Ovary (tissue), 3 donors: Measurements from ENCODE around the gene ADRM1.

Experiments
- EP300 ChIP-seq: sonication (generic); formaldehyde crosslinking; IDR thresholded peaks from one replicate; pipeline ENCODE4 v1.6.1; 2017; ENCODE audit warnings: antibody characterized with exemption
- POLR2A ChIP-seq: fragments of 450-650 bp; IDR thresholded peaks from one replicate; pipeline ENCODE4 v1.6.1; 2017; ENCODE audit warnings: antibody characterized with exemption, mild to moderate bottlenecking, moderate library complexity
- TF ChIP-seq, protein P1 (sequence below), 3 donors: fragments of 450-650 bp in 2 of 3; fragments of 200-600 bp in 1 of 3; IDR thresholded peaks; one replicate each; pipeline versions ENCODE4 v1.5.1 to v1.8.0; 2016 to 2022; ENCODE audit warnings: antibody characterized with exemption in 3 of 3, mild to moderate bottlenecking in 1 of 3
- donor health status: DM: no; HTN: no; CAD: no.

DNA sequence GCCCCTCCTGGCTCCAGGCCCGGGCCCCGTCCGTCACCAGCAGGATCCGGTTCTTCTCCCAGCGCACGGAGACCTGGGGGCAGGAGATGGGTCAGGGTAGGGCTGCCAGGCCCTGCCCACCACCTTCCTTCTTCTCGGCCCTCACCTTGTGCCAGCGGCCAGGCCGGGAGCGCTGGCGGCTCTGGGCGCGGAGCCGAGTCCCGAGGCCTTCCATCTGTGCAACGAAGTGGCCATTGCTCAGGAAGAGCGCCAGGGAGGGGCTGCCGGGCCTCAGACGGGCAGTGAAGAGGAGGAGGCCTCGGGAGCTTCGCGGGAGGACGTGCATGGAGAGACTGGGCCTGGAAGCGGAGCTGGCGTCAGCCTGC is 7.9 kb downstream of the ADRM1 start:
- TF ChIP-seq, protein P1, sequence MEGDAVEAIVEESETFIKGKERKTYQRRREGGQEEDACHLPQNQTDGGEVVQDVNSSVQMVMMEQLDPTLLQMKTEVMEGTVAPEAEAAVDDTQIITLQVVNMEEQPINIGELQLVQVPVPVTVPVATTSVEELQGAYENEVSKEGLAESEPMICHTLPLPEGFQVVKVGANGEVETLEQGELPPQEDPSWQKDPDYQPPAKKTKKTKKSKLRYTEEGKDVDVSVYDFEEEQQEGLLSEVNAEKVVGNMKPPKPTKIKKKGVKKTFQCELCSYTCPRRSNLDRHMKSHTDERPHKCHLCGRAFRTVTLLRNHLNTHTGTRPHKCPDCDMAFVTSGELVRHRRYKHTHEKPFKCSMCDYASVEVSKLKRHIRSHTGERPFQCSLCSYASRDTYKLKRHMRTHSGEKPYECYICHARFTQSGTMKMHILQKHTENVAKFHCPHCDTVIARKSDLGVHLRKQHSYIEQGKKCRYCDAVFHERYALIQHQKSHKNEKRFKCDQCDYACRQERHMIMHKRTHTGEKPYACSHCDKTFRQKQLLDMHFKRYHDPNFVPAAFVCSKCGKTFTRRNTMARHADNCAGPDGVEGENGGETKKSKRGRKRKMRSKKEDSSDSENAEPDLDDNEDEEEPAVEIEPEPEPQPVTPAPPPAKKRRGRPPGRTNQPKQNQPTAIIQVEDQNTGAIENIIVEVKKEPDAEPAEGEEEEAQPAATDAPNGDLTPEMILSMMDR (IDR thresholded peaks at IDR 0.05): no peak
- TF ChIP-seq EP300 (no peak), POLR2A (no peak)
